Activated CD8-positive, alpha-beta memory T cell treated with anti-CD3 and anti-CD28 coated beads, Interleukin-2, amount 10 ng/mL, durations not matched to agents 7 days and 5 days (primary cell): ENCODE measurements around the gene GALNT10. TPM values are rescaled to one million over a fixed set of nuclear protein-coding genes. Genes with fewer than 3 reads are reported as not detected.

ENCODE experiments used
- ATAC-seq: fragments of 150-1000 bp; cut with Tn5 transposase; one replicate; pipeline ENCODE4 v1.10.0; 2021; ENCODE audit warnings: moderate library complexity
- CTCF ChIA-PET: fragments of 350-600 bp; sonication (Branson Sonifier 250); formaldehyde crosslinking; loops from one replicate; lab custom pipeline; 2021; ENCODE audit warnings: antibody characterized with exemption; lab: Charles Lee
- DNase-seq: peaks from one replicate; pipeline ENCODE4 v3.0.0-alpha.2; 2020
- H3K27ac Mint-ChIP-seq: one replicate; pipeline ENCODE4 v1.8.0; 2021; ENCODE audit warnings: mild to moderate bottlenecking, mixed read lengths
- H3K27me3 Mint-ChIP-seq: one replicate; pipeline ENCODE4 v1.8.0; 2021; ENCODE audit warnings: mixed read lengths
- H3K36me3 Mint-ChIP-seq: one replicate; pipeline ENCODE4 v1.8.0; 2021; ENCODE audit warnings: mild to moderate bottlenecking, mixed read lengths
- H3K4me1 Mint-ChIP-seq: one replicate; pipeline ENCODE4 v1.8.0; 2021; ENCODE audit warnings: mixed read lengths
- H3K4me3 Mint-ChIP-seq: one replicate; pipeline ENCODE4 v1.8.0; 2021; ENCODE audit warnings: mild to moderate bottlenecking, moderate library complexity, mixed read lengths
- H3K9me3 Mint-ChIP-seq: one replicate; pipeline ENCODE4 v1.8.0; 2022; ENCODE audit warnings: low read depth, mixed read lengths
- total RNA-seq, 2 experiments: library from RNA; stranded (reverse); gene quantifications; one replicate each; pipeline ENCODE4 v1.2.3, GENCODE V29; 2021

Gene GALNT10
- total RNA-seq, 2 experiments from 2014 or later, result 28.4 to 34.8 TPM

DNA sequence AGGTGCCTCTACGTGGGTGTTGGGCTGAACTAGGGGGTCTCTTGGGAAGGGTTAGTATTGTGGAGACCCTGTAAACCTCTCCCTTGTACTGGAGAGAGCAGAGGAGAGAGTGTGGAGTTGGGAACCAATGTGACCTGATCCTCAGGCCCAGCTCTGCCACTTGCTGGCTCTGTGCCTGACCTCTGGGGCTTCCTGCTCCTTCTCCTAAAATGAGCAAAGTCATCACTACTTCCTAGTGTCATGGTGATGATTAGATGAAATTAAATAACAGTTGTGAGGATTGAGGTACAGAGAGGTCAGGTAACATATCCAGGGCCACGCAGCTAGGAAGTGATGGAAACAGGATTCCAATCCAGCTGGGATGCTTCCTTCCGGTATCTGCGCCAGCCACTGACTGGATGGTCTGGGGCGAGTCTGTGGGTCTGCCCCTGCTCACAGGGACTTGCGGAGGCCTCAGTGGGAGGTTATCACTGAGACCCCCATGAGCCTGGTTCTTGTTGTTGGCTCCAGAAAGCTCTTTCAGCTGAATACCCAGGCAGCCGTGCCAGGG, 9.2 kb downstream of the GALNT10 start:
- no peaks in the 10 kb centered on the region for H3K9me3 Mint-ChIP-seq
- DNase-seq (no peak), ATAC-seq (no peak)
- H3K4me1 Mint-ChIP-seq, result peaks cover 73% of the 10 kb centered on the region
- H3K27me3 Mint-ChIP-seq, result no peaks in the 10 kb centered on the region
- peaks cover 20% of the 10 kb centered on the region for H3K36me3 Mint-ChIP-seq
- H3K27ac Mint-ChIP-seq, result peak overlapping the region; percentile 91
- CTCF ChIA-PET, result interaction anchor here (1.2 to 4.4 kb wide), 4 partner anchors 9 to 205 kb away, joined by 6 to 27 read pairs (median 16); partner anchors contain the start of gene GALNT10
- H3K4me3 Mint-ChIP-seq, result no peak overlapping the region

DNA sequence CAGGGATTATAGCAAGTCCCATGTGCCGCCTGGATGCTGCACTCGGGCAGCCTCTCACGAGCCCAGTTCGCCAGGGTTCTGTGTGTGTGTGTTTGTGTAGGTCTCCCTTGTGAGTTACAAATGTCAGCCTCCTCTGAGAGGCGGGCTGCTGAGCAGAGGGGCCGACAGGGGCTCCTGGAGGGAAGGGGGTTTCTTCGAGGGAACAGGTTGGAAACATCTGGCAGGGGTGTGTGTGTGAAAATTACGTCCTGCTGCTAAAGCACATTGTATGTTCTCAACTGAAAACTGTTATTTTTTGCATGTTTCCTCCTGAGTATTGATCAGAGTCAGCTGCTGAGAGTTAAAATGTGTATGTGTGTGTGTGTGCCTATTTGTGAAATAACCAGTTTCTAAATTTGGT, 9.7 kb downstream of the GALNT10 start:
- CTCF ChIA-PET, result interaction anchor here (1.0 to 4.4 kb wide), 6 partner anchors 10 to 205 kb away, joined by 3 to 27 read pairs (median 6); partner anchors contain the start of gene GALNT10
- peaks cover 22% of the 10 kb centered on the region for H3K36me3 Mint-ChIP-seq
- no peak overlapping the region for H3K4me3 Mint-ChIP-seq
- ATAC-seq (no peak), DNase-seq (no peak)
- no peaks in the 10 kb centered on the region for H3K9me3 Mint-ChIP-seq
- no peak overlapping the region for H3K27ac Mint-ChIP-seq
- no peaks in the 10 kb centered on the region for H3K27me3 Mint-ChIP-seq
- peaks cover 73% of the 10 kb centered on the region for H3K4me1 Mint-ChIP-seq

DNA sequence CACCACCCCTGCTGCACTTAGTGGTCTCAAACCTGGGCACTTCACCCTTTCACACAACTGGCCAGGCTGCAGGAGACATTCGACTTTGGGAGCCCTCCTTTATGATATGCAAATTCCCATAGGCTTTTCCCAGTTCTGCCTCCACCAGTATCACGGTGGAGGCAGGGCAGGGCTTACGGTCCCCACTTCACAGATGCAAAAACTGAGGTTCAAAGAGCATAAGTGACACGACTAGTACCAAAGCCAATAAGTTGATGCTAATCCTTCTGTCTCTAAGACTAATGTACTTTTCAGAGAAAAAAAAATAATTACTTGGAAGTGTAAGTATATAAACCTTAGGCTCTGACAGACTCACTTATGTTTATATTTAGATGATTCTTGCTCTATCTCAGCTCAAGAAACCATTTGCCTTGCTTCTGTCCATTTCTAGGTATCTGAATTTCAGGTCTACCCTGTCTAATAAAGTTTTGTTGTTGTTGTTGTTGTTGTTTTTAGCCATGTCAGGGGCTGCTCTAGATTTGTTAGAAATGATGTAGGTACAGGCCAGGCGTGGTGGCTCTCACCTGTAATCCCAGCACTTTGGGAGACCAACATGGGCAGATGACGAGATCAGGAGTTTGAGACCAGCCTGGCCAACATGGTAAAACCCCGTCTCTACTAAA, 10.7 kb downstream of the GALNT10 start:
- Mint-ChIP-seq H3K36me3 (peaks cover 16% of the 10 kb centered on the region), H3K27ac (no peak overlapping the region), H3K27me3 (no peaks in the 10 kb centered on the region), H3K9me3 (no peaks in the 10 kb centered on the region), H3K4me1 (peaks cover 65% of the 10 kb centered on the region), H3K4me3 (no peak overlapping the region)
- DNase-seq (no peak), ATAC-seq (no peak)
- CTCF ChIA-PET, result interaction anchor here (0.6 to 4.4 kb wide), 8 partner anchors 8 to 204 kb away, joined by 3 to 25 read pairs (median 6); partner anchors contain the start of gene GALNT10

DNA sequence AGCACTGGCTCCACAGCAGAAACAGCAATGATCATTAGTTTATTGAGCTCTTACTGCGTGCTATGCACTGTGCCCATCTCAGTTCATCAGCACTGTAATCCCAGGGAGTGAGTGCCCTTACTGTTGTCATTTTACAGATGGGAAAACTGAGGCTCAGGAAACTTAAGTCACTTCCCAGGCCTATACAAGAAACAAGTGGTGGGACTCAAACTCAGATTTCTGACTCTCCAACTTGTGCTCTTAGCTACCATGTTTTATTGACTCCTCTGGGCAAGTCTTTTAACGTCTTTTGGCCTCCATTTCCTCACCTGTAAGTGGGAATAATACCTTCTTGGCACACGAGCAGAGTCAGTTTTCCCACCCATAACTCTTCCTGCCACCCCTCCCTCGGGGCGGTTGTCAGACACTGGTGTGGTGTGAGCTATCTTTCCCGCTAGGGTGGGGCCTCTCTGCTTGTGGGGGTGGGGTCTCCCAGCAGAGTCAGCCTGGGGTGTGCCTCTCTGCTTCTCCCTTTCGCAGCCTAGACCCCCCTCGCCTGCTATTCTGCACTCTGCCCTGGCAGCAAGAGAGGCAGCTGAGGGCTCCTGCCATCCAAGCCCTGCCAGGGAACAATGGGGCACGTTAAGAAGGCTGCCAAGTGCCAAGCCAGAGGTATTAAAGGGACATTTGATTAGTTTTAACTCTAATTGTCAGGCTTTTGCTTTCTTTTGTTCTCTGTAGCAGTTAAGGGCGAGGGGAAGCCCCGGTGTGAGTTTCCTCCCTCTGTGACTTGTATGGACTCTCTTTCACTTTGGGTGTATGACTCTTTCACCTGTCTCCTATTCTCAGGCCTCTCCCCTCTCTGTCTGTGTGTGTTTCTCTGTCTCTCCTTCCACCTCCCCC, 12.1 kb downstream of the GALNT10 start:
- H3K27me3 Mint-ChIP-seq, result no peaks in the 10 kb centered on the region

DNA sequence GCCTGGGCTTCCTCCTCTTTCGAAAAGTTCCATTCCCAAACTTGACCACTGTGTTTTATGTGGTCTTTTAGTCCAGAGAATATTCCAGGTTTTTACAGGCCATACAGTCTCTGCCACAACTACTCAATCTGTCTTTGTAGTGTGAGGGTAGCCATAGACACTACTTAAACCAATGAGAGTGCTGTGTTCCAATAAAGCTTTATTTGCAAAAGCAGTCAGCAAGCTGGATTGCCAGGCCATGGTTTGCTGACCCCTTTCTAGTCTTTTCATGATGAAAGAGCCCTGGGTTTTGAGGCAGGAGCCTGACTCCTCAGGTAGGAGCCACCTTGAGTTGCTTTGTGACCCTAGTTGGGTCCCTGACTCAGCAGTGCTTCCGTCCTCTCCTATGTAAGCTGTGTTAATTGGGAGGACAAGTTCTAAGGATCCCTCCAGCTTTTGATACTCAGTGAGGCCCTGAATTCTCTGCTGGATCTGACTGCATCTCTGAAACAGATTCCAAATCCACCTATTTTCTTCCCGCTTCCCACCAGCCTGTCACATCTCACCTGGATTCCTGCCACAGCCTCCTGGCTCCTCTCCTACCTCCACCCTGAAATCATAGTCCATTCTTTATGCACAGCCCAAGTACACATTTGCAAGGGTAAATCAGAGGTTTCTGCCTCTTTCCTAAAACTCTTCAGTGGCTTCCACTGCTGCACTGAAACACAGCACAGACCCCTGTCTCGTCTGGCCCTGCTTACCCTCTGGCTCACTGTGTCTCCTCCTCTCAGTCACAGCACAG, 13.5 kb downstream of the GALNT10 start:
- ATAC-seq (no peak), DNase-seq (no peak)
- H3K4me3 Mint-ChIP-seq, result no peak overlapping the region
- H3K36me3 Mint-ChIP-seq, result peaks cover 15% of the 10 kb centered on the region
- H3K27me3 Mint-ChIP-seq, result no peaks in the 10 kb centered on the region
- H3K4me1 Mint-ChIP-seq, result peaks cover 37% of the 10 kb centered on the region
- CTCF ChIA-PET, result interaction anchor here (1.8 to 2.7 kb wide), 3 partner anchors 11 to 132 kb away, joined by 4 to 12 read pairs (median 9); partner anchors contain the start of gene GALNT10
- no peaks in the 10 kb centered on the region for H3K9me3 Mint-ChIP-seq
- H3K27ac Mint-ChIP-seq, result peak overlapping the region; percentile 1

More for the DNA sequence above, 12.1 kb downstream of the GALNT10 start:
- peaks cover 51% of the 10 kb centered on the region for H3K4me1 Mint-ChIP-seq
- CTCF ChIA-PET, result interaction anchor here (0.8 to 2.7 kb wide), 7 partner anchors 9 to 203 kb away, joined by 3 to 12 read pairs (median 4); partner anchors contain the start of gene GALNT10
- DNase-seq, result peak; percentile 67
- H3K4me3 Mint-ChIP-seq, result peak overlapping the region; percentile 66
- peak overlapping the region; percentile 80 for H3K27ac Mint-ChIP-seq
- peaks cover 14% of the 10 kb centered on the region for H3K36me3 Mint-ChIP-seq
- ATAC-seq, result peak; percentile 62
- no peaks in the 10 kb centered on the region for H3K9me3 Mint-ChIP-seq

DNA sequence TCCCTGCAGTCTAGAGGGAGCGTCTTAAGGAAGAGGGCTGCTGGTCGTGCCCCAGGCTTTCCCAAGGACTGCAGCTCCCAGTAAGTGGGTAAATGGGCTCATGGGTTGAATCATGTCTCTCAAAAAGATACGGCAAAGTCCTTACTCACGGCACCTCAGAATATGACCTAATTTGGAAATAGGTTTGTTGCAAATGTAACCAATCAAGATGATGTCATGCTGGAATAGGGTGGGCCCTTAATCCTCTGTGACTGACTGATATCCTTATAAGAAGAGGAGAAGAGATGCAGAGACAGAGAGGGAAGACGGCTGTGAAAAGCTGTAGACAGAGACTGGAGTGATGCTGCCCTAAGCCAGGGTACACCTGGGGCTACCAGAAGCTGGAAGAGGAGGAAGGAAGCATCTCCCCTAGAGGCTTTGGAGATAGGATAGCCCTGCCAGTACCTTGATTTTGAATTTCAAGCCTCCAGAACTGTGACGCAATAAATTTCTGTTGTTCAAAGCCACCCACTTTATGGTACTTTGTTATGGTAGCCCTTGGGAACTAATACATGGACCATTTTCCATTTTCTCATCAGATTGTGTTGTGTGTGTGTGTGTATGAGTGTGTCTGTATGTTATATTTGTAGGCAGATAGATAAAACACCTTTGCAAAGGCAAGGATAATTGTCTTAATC, 15.0 kb downstream of the GALNT10 start:
- no peaks in the 10 kb centered on the region for H3K9me3 Mint-ChIP-seq
- H3K27ac Mint-ChIP-seq, result no peak overlapping the region
- ATAC-seq (no peak), DNase-seq (no peak)
- CTCF ChIA-PET, result interaction anchor here (1.2 to 1.8 kb wide), 4 partner anchors 16 to 133 kb away, joined by 4 to 6 read pairs (median 4); partner anchors contain the start of gene GALNT10
- peaks cover 22% of the 10 kb centered on the region for H3K4me1 Mint-ChIP-seq
- H3K36me3 Mint-ChIP-seq, result peaks cover 22% of the 10 kb centered on the region
- H3K27me3 Mint-ChIP-seq, result no peaks in the 10 kb centered on the region
- no peak overlapping the region for H3K4me3 Mint-ChIP-seq

DNA sequence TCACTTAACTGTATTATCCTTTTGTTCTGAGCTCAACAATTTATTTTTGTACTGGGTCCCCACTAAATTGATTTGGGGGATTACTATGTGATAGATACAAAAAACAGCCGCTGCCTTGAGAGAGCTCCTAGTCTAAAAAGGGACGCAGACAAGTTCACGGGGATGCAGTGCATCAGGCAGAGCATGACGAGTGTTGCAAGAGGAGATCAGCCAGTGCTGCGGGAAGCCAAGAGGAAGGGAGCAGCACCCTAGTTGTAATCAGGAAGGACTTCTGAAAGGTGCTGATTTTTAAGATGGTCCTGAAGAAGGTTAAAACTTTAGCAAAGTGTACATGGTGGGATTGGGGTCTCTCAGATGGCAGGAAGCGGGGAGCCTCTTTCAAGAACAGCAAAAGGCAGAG, 15.8 kb downstream of the GALNT10 start:
- no peak for DNase-seq
- CTCF ChIA-PET, result interaction anchor here (1.5 to 1.8 kb wide), 2 partner anchors 25 to 134 kb away, joined by 4 to 6 read pairs; no protein-coding TSS in a partner anchor
- ATAC-seq, result no peak
- Mint-ChIP-seq H3K36me3 (peaks cover 22% of the 10 kb centered on the region), H3K27ac (no peak overlapping the region), H3K27me3 (no peaks in the 10 kb centered on the region), H3K4me1 (peaks cover 21% of the 10 kb centered on the region), H3K9me3 (no peaks in the 10 kb centered on the region), H3K4me3 (no peak overlapping the region)

DNA sequence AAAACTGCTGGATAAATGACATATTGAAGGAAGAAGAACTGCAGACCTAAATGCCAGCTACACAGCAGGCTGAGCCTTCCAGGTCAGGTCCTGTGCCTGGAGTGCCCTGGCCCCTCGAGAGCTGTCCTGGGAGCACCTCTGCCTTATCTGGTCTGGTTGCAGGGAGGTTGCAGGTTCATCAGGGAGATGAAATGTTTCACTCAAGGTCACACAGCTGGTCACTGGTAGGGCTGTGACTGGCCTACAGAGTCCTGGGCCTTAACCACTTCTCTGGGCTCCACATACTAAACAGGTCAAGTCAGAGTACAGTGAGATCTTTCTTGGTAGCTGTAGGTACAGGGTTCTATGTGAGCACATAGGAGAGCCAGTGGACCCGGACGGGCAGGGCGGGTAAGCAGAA, 16.7 kb downstream of the GALNT10 start:
- peaks cover 24% of the 10 kb centered on the region for H3K4me1 Mint-ChIP-seq
- ATAC-seq, result no peak
- H3K27ac Mint-ChIP-seq, result no peak overlapping the region
- H3K9me3 Mint-ChIP-seq, result no peaks in the 10 kb centered on the region
- H3K27me3 Mint-ChIP-seq, result no peaks in the 10 kb centered on the region
- H3K36me3 Mint-ChIP-seq, result peaks cover 22% of the 10 kb centered on the region
- CTCF ChIA-PET, result no interaction called here
- no peak overlapping the region for H3K4me3 Mint-ChIP-seq
- DNase-seq, result no peak

DNA sequence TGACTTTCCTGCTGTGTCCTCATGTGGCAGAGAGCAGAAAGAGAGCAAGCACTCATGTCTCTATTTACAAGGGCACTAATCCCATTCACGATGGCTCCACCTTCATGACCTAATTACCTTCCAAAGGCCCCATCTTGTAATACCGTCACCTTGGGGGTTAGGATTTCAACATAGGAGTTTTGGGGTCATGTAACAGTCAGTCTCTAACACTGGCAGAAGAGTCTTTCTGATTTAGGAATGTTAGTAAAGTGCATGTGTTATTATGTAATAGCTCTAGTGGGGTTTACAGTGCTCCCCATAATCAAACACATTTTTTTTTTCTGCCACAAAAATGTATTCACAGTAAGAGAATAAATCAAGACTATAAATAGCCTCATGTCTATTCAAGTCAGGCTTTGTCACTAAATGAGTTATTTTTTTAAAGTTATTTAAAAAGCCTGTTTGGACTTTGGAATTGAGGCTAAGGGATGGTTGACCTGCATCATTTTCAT, 19.1 kb downstream of the GALNT10 start:
- no peaks in the 10 kb centered on the region for H3K27me3 Mint-ChIP-seq
- H3K36me3 Mint-ChIP-seq, result peaks cover 17% of the 10 kb centered on the region
- H3K4me1 Mint-ChIP-seq, result peaks cover 21% of the 10 kb centered on the region
- ATAC-seq (no peak), DNase-seq (no peak)
- H3K27ac Mint-ChIP-seq, result no peak overlapping the region
- no peaks in the 10 kb centered on the region for H3K9me3 Mint-ChIP-seq
- no peak overlapping the region for H3K4me3 Mint-ChIP-seq
- CTCF ChIA-PET, result no interaction called here

DNA sequence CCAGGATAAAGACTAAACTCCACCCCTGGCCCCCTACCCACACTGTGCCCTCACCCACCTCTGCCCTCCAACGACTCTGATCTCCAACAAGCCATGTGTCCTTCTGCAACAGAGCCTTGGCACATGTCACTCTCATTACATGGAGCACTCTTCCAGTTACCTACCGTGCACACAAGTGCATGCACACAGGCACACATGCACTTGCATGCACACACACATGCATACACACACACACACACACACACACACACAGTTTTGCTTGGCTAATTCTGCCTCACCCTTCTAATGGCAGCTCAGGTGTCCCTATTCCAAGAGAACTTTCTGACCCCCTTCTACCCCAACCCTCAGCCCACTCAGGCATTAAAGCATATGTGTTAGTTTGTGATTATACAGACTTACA, 19.6 kb downstream of the GALNT10 start:
- H3K27me3 Mint-ChIP-seq, result no peaks in the 10 kb centered on the region
- H3K9me3 Mint-ChIP-seq, result no peaks in the 10 kb centered on the region
- H3K4me1 Mint-ChIP-seq, result peaks cover 25% of the 10 kb centered on the region
- CTCF ChIA-PET, result no interaction called here
- no peak overlapping the region for H3K4me3 Mint-ChIP-seq
- peaks cover 15% of the 10 kb centered on the region for H3K36me3 Mint-ChIP-seq
- ATAC-seq, result no peak
- DNase-seq, result no peak
- no peak overlapping the region for H3K27ac Mint-ChIP-seq

DNA sequence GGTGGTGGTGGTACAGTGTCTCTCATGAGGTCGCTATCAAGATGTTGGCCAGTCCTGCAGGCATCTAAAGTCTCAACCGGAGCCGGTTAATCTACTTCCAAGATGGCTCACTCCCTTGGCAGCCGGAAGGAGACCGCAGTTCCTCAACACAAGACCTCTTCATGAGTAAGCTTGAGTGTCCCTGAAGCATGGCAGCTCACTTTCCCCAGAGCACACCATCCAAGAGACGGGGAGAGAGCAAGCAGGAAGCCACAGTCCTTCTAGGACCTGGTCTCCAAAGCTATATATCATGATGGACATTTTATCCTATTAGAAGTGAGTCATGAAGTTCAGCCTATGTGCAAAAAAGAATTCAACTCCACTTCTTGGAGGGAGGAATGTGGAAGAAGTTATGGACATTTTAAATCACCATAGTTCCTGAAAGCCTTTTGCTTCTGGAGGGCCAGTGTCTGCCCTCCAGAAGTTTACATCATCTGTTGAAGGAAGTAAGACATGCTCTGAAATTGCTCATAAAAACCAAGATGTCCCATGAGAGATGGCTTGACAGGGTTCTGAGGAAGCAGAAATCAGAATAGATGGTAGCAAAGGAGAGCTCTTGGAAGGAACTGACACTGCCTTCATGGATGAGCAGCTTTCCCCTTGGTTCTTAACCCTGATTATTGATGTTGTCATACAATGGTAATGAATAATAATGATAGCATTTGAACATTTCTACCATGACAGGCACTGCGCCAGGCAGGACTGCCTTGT, 21.3 kb downstream of the GALNT10 start:
- ATAC-seq (no peak), DNase-seq (no peak)
- Mint-ChIP-seq H3K27ac (no peak overlapping the region), H3K9me3 (no peaks in the 10 kb centered on the region), H3K4me1 (peaks cover 35% of the 10 kb centered on the region), H3K27me3 (no peaks in the 10 kb centered on the region), H3K4me3 (no peak overlapping the region), H3K36me3 (peaks cover 18% of the 10 kb centered on the region)
- CTCF ChIA-PET, result interaction anchor here (1.5 to 2.8 kb wide), 2 partner anchors 15 to 139 kb away, joined by 4 to 7 read pairs; no protein-coding TSS in a partner anchor
